ENCODE data around the gene ABITRAM.

The ABITRAM gene

DNA sequence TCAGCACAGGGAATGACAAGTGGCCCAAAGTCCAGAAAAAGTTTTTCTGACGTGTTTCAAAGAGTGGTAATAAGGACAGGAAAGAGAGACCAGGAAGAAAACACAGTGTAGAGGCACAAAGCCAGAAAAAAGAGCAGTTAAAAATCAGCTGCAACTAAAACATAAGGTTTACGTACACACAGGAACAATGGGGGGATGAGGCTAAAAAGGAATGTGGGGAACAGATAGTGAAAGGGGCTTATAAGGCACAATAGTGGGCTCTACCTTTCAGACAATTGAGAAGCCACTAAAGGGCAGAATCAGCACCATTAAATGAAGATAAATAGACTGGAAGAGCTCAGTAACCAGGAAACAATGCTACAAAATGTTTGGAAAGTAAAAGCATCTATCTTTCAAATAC is 5.8 kb upstream of the ABITRAM start:
- H2AFZ ChIP-seq: no peak overlapping the region
- H3K27me3 ChIP-seq (ENCODE audit: control insufficient read depth, insufficient read depth, low read length): no peaks in the 10 kb centered on the region
- peak overlapping the region; percentile 29 for H3K4me2 ChIP-seq (ENCODE audit: low read length)
- H3K9me3 ChIP-seq (ENCODE audit: control insufficient read depth, low read length): no peaks in the 10 kb centered on the region
- no peak overlapping the region for H3K9ac ChIP-seq
- TF ChIP-seq CTCF (IDR thresholded peaks at IDR 0.05): no peak
- no peak overlapping the region for H3K27ac ChIP-seq
- peaks cover 4% of the 10 kb centered on the region for H3K4me1 ChIP-seq
- H3K79me2 ChIP-seq: peaks cover 7% of the 10 kb centered on the region
- no peak overlapping the region for H3K4me3 ChIP-seq (ENCODE audit: low read depth, low read length)
- no peaks in the 10 kb centered on the region for H3K36me3 ChIP-seq (ENCODE audit: control insufficient read depth, insufficient read depth, low read length)

GRCh38 chr9:108933231-108933717 is 926 bp upstream of the ABITRAM start:
- Histone ChIP-seq H3K4me1 (peaks cover 4% of the 10 kb centered on the region), H3K27ac (peak overlapping the region; percentile 86), H3K4me3 (ENCODE audit: low read depth, low read length) (peak overlapping the region; percentile 98), H3K36me3 (ENCODE audit: control insufficient read depth, insufficient read depth, low read length) (no peaks in the 10 kb centered on the region), H2AFZ (peak overlapping the region; percentile 92), H3K9ac (no peak overlapping the region), H3K79me2 (peaks cover 8% of the 10 kb centered on the region), H3K9me3 (ENCODE audit: control insufficient read depth, low read length) (no peaks in the 10 kb centered on the region), H3K4me2 (ENCODE audit: low read length) (peak overlapping the region; percentile 94), H3K27me3 (ENCODE audit: control insufficient read depth, insufficient read depth, low read length) (no peaks in the 10 kb centered on the region)
- TF ChIP-seq CTCF (IDR thresholded peaks at IDR 0.05): no peak

GRCh38 chr9:108933718-108934322 is 380 bp upstream of the ABITRAM start, which contains the start of gene ELP1:
ELP1 (minus strand) TSS chr9:108934124; CDS start chr9:108931146, 2,978 bp downstream.
- H3K27me3 ChIP-seq (ENCODE audit: control insufficient read depth, insufficient read depth, low read length): no peaks in the 10 kb centered on the region
- no peak for TF ChIP-seq CTCF (IDR thresholded peaks at IDR 0.05)

GRCh38 chr9:108937561-108938305 is 3.5 kb downstream of the ABITRAM start:
- H3K36me3 ChIP-seq (ENCODE audit: control insufficient read depth, insufficient read depth, low read length): no peaks in the 10 kb centered on the region
- H2AFZ ChIP-seq: no peak overlapping the region
- peaks cover 2% of the 10 kb centered on the region for H3K79me2 ChIP-seq
- no peak overlapping the region for H3K27ac ChIP-seq
- H3K27me3 ChIP-seq (ENCODE audit: control insufficient read depth, insufficient read depth, low read length): no peaks in the 10 kb centered on the region
- H3K4me3 ChIP-seq (ENCODE audit: low read depth, low read length): no peak overlapping the region
- no peak for TF ChIP-seq CTCF (IDR thresholded peaks at IDR 0.05)
- peaks cover 9% of the 10 kb centered on the region for H3K4me1 ChIP-seq
- H3K4me2 ChIP-seq (ENCODE audit: low read length): no peak overlapping the region
- H3K9me3 ChIP-seq (ENCODE audit: control insufficient read depth, low read length): no peaks in the 10 kb centered on the region
- H3K9ac ChIP-seq: no peak overlapping the region

More at GRCh38 chr9:108933718-108934322, 380 bp upstream of the ABITRAM start, which contains the start of gene ELP1:
- H3K4me1 ChIP-seq: peaks cover 4% of the 10 kb centered on the region
- H3K27ac ChIP-seq: peak within 1 kb of the TSS; percentile 86
- H3K9me3 ChIP-seq (ENCODE audit: control insufficient read depth, low read length): no peaks in the 10 kb centered on the region
- H3K79me2 ChIP-seq: peaks cover 8% of the 10 kb centered on the region
- H3K36me3 ChIP-seq (ENCODE audit: control insufficient read depth, insufficient read depth, low read length): no peaks in the 10 kb centered on the region
- no peak within 1 kb of the TSS for H3K9ac ChIP-seq
- peak within 1 kb of the TSS; percentile 94 for H3K4me2 ChIP-seq (ENCODE audit: low read length)
- H2AFZ ChIP-seq: peak within 1 kb of the TSS; percentile 92
- peak within 1 kb of the TSS; percentile 98 for H3K4me3 ChIP-seq (ENCODE audit: low read depth, low read length)
